Right forelimb (tissue), 1 donor: ENCODE results near the gene RNF220.

Experiments
- DNase-seq: peaks from one replicate; pipeline ENCODE4 v3.0.0-alpha.2; 2018

The RNF220 gene

DNA sequence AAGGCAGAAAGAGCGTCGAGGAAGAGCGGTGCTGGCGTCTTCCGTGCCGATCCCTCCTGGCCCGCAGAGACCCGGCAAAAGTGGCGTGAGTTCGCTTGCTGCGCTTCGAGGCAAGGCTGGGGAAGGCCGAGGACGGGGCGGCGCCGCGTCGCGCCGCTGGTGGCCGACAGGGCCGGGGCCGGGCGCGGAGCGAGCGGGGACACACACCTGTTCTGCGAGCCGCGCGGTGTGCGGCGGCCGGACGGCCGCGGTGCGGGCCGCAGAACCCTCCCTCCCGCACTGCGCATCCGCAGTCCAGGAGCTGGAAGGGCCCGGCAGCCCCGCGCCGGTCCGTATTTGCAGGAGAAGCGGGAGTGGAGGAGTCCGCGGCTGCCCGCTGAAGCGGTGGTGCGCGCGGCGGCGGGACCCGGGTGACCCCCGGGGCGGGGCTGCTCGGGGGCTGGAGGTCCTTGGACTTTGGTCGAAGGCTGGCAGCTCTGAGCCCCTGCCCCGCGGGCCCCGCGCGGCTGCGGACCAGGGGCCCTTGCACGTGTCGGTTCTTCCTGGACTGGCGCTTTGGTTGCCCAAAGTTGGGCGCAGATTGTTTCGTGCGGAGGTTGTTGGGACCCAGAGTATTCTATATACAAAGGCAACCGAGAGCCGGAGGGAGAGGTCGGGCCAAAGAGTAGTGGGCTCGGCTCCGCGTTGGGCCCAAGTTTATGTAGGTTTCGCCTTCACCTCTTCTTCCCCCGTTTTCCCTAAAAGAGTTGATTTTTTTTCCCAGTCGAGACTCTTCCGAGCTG is 2.6 kb downstream of the RNF220 start:
- DNase-seq, result no peak

DNA sequence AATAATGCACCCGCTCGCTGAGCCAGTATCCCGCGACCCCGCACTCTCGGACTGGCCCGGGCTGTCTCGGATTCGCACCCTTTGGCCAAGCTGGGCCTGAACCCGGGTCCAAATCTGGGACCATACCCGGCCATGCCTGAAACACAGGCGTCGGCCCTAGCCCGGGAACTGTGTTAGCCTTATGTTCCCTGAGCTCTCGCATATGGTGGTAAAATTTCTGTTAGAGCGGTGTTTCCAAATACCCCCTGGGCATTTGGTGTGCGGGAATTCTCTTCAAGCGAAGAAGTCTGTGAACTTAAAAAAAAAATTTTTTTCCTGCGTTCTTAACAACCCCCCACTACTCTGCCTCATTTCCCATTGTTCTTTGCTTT is 3.1 kb downstream of the RNF220 start:
- DNase-seq, result peak; percentile 49

DNA sequence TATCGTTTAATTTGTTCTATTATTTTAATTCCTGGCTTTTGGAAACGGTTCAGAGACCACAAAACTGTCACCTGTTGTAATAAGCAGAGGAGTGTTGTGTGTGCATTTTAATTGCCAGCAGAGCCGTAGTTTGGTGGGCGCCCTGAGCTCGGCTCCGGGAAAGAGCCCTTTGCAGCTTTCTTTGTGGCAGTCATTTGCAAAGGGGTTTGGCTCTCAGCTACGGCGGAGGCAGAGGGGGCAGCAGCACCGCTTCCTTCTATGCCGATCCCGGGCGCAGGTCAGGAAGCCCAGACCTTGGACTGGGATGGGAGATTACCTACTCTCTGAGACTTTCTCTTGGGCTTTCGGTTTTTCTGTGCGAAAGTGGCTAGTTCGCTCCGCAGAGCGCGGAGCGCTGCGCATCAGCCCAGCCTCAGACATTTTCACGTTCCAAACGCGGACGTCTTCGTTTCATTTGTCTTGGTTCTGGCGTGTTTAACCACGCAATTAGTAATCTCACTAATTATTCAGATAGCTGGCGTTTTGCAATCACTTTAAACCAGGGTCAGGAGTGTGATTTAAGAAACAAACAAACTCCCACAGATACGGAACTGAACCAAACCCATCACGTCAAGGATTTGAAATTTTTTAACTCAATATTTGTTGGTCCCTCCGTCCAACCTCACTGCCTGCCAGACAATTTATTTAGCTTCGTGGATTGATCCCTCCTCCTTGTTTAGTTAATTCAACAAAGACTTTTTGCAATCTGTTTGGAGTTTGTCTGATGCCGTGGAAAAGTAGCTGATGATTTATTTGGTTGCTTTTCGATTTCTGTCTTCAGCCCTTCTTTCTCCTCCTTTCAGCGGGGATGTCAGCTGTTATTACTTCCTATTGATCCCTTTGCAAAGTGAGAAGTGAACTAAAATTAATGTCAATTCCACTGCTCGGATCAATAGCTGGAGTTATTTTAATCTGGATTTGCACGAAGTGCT is 3.9 kb downstream of the RNF220 start:
- DNase-seq, result peak; percentile 65

DNA sequence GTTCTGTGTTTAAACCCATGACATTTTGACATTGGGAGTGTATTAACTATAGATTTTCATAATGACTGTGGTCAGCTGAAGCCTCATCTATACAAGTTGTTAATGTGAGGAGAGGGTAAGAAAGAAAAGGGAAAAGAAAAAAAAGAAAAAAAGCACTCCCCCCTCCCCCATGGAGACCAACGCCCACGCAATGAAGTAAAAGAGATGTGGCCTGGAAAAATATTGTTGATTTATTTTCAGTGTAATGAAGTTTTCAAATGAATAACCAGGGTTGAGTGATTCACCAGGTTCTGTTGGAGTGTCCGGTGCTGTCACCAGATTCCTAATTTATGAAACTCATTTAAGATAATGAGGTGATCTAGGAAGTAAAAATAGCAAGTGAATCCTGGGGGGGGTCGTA is 4.7 kb downstream of the RNF220 start:
- no peak for DNase-seq

DNA sequence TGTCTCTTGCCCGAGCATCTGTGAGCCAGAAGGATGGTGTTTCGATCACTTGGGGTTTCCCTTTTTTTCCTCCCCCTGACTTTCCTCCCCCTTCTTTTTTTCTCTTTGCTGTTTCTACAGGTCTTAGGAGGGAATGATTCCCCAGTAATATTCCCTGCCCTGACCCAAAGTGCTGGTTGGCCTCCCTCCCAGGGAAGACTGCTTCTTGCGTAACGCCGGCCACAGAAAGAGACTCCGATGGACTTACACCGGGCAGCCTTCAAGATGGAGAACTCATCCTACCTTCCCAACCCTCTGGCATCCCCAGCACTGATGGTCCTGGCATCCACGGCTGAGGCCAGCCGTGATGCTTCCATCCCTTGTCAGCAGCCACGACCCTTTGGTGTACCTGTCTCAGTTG is 6.8 kb downstream of the RNF220 start:
- no peak for DNase-seq

DNA sequence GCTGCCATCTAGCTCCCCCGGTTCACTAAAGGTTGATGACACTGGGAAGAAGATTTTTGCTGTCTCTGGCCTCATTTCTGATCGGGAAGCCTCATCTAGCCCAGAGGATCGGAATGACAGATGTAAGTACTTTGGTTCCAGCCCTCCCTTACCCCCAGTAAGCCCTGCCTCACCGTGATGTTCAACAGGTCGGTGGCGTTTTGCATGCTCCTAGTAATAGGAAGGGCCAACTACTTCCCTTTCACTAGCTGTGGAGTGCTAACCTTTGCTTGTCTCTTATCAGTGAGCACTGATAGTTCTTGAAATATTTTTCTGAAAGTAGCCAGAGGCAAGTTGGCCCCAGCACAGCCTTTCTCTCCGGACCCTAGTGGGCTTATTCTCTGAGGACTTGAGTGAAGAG is 7.5 kb downstream of the RNF220 start:
- no peak for DNase-seq

DNA sequence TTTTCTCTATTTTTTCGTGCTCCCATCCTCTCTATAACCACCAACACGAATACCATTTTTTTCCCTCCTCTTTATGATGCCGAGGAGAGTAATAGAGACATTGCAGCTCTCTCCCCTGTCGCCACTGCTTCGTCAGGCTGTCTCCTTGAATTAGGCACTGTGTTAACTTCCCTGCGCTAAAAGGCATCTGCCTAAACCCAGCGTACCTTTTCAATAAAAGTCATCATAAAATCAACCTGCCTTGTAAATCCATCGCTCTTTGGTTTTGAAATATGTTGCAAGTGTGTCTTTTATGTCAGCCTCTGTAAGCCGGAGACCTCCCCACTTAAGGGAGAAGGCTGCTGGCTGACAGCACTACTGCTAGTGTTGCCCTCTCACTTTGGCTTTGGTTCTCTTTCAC is 8.7 kb downstream of the RNF220 start:
- no peak for DNase-seq

DNA sequence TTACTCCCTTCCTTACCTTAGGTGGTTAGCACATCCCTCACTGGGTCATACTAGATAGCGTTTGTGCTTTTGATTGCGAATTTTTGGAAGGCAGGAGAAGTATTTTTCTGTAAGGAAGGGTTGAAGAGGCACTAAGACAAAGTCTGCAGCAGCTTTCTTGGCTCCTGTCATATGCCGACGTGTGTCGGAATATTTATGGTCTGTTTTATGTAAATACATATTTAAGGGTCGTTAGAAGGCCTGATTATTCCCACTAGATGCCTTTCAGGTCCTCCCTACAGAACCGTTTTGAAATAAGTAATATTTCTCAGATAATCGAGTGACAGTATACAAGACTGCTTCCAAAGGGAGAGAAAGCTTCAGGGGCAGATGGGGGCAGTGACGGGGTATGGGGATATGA is 10.0 kb downstream of the RNF220 start:
- DNase-seq, result no peak

DNA sequence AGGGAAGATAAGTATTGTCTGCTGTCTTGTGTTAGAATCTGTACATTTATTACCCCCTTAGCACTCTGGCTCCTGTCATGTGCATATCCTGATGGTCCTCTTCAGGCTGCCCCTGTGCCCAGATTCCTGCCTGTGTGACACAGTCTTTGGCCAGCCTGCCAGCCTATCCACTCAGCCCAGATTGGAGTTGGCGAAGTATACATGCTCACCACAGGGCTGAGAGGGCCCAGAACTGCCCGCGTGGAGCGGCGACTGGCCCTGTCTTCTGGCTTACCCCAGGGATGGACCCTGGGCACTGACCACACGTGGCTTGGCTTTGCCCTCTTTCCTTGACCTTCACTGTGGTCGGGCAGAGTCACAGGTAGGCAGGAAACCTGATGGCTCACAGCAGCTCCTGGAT is 11.4 kb downstream of the RNF220 start:
- DNase-seq, result no peak

DNA sequence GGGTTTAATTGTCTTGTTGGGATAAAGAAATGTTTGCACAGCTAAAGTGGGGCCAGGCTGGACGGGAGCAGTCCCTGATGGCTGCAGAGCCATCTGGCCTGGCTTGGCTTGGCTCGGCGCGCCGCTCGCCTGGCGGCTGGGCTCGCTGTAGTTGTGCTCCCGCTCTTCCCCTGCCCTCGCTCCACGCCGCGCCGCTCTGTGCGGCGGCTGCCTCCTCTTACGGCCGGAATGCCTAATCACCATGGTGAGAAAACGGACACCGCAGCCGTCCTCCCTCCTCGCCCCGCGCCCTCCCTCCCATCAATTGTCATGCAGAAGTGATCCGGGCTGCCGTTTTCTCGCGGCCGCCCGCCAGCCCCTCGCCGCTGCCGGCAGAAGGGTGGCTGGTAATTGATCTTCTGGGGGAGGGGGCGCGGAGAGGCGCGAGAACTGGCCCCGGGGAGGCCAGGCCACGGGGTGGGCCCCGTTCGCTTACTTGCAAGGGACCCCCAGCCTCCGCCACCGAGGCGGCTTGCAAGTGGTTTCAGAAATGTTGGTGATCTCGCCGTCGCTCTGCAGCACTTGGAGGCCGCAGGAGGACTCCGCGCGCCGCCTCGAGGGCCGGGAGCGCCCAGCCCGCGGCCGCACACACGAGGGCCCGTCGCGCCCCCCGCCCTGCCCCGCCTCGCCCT is 12.4 kb downstream of the RNF220 start:
- DNase-seq, result peak; percentile 63

DNA sequence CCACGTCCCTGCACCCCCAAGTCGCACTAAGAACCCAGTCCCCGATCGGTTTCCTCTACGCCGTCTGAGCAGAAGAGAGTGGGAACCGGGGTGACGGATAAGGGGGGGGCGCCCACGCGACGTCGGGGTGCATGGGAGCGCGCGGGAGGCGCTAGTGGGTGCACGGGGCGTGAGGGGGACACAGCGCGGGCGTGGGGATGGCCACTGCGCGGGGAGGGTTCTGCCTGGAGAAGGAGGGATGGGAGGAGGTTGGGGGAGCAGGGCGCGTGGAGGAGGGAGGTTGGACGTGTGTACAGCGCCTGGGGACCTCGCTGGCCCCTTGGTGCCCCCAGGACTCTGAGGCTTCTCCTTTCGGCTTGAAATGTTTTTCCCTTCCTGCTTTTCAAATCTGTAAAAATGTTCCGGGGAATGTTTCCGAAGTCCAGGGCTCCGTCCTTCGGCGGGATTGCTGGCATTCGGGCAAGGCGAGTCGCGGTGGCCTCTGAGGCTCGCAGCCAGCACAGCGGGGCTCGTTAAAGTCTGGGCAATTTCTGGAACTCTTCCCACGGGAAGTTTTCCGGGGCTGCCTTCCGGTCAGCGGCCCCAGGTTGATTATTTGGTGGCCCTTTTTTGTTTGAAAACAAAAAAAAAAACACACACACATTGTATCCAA is 13.1 kb downstream of the RNF220 start:
- peak; percentile 61 for DNase-seq

DNA sequence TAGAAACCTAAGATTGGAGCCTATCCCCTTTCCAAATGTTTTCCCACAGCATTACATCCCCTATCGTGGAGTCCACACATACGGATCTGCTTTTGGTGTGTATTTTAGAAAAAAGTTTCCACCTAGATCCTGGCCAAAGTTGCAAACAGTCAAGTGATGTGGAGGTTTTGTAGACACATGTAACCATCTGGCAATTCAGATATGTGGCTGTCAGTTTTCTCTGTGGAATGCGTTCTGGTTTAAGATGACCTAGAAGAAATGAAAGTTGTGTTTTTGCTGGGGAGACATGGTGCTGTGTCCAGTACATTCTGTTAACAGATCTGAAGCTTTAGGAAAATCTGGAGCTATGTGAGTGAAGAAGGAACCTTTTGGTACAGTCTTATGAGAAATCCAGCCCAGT is 14.8 kb downstream of the RNF220 start:
- DNase-seq, result no peak

DNA sequence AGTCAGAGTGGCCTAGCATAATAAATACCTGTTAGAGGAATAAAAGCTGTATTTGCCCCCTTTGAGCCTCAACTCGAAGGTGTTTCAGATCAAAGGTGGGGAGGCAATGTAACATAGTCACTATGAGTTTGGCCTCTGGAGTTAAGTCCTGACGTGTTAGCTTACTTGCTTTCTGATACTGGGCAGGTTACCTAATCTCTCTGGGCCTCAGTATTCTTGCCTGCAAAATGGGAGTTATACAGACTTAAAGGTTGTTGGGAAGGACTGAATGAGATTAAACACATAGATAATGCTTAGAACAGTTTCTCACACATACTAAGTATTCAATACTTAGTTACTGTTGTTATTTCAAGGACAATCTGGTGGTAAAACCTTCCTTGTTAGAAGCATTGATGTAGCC is 15.5 kb downstream of the RNF220 start:
- DNase-seq, result no peak

DNA sequence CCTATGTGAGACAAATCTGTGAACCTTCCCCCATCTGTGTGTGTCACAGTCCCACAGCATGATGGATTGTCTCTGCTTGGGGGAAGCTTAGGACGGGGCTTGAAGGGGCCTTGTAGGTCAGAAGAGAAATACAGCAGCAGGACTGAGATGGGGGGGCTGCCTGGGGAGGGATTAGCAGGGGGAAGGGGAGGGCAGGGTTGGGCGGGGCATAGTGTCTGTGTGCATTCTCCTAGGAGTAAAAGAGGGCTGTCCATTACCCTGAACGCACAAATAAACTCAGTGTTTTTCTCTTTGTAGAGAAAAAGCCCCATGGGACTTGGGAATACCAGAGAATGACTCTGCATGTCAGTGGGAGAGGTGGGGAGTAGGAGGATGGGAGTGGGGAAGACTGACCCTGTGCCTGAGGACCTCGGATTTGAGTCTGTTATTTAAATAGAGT is 16.4 kb downstream of the RNF220 start:
- DNase-seq, result no peak

DNA sequence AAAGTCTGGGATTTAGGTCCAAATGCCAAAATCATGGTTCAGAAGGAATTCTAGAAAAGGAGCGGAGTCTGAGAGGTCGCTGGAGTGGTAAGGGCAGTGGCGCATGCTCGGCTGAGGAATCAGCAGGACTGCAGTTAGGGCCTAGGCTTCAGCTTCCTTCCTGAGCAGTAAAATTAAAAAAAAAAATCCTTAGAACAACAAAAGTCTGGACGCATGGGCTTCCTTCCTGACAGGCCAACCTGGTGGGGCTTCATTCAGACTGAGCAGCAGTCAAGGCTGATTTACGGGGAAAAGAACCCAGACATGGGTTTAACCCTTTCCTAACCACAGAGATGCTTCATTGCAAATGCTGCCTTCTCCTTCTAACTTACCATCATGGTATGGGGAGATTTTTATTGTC is 17.1 kb downstream of the RNF220 start:
- no peak for DNase-seq

DNA sequence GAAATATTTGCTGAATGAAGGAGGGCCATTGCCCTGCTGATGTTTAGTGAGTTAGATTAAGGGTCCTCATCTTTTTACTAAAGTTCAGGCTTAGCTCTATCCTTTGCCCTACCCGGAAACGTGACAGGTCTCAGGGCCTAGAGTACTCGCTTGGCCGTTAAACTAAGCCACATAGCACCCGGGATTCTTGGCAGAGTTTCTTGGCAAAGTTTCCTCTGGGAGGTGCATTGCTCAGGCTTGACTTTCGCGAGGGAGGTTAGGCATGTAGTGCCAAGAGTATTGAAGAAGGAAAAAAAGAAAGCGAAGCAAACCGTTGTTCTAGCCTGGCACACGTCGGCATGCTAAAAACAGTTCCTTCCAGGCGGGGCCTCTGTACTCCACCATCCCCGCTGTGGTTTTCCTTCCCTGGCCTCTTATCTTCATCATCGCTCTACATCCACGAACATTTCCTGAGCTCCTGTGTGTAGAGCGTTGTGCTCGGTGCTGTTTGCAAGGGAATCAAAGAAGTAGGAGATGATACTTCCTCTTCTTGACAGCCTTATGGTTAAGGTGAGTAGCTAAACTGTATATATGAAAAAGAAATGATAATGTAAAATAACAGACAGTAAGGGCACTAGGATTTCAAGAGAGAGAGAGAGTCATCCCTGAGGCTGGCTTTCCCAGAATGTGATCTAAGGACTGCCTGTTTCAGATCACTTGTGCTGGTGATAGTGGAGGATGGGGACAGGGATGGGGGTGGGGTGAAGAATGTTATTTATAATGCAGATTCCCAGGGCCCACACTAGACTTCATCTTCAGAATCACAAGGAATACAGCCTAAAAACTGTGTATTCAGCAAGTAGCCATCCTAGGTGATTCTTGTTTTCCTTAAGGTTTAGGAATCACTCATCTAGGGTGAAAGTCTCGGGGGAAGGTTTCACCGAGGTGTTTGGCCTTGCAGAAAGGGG is 18.8 kb downstream of the RNF220 start:
- DNase-seq, result no peak

DNA sequence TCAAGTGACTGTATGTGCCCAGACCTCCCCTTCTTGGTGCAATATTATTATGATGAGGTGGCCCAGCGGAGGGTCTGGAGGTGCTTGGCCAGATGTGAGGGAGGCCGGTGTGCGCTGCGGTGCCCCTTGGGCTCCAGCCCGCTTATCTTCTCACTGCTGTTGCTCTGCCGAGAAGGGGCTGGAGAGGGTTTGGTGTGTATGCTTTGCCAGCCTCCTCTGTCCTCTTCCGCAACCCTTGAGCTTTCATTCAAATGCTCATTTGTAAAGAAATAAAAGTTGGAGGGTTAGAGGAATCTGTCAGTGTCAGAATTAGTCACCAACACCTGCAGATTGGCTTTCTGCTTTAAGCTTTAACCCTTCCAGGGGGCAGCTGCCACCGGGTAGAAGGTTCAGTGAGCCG is 19.7 kb downstream of the RNF220 start:
- DNase-seq, result no peak

DNA sequence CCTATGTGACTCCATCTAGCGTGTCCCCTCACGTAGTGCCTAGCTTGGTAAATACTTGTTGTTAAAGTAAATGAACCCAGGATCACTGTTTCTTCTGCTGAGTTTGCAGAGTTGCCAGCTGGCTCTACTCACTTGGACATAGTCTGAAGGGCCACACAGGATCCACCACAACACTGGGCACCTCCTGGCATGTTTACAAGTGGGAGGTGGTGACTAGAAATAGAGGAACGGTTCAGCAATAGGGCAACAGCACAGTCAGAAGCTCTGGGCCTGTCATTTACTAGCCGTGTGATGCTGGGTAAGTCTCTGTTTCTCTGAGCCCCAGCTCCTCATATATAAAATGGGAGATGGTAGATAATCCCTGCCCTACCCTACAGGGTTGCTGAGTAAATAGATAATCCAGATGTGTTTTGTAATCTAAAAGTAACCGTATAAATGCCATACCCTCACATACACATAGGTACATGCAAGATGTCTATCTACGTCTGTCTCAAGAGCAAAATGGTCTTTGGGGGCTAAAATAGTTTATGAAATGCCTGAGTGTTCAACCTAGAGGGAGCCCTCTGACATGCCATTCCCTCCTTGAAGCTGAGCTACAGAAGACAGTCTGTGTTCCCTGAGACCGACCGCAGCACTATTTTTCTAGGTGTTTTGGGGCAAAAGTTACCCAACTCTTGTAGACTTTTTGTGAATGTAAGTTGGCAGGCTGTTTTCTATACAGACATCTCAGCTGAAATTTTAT is 20.5 kb downstream of the RNF220 start:
- DNase-seq, result no peak

DNA sequence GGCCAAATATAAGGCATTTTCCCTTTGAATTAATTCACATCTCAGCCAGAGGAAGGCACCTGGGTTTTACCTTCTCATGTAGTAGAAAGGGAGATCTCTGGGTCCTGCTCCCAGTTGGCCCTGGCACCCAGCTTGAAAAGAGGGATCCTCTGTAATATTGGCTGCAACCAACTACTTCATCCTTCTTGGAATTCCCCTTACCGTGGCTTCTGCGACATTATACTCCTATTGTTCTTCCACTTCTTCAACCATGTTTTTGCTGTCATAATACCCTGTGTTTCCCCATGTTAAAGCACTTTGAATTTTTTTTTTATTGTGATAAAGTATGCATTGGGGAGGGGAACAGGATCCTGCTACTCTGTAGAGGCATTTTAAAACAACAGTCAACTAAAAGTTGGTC is 26.8 kb downstream of the RNF220 start:
- no peak for DNase-seq

DNA sequence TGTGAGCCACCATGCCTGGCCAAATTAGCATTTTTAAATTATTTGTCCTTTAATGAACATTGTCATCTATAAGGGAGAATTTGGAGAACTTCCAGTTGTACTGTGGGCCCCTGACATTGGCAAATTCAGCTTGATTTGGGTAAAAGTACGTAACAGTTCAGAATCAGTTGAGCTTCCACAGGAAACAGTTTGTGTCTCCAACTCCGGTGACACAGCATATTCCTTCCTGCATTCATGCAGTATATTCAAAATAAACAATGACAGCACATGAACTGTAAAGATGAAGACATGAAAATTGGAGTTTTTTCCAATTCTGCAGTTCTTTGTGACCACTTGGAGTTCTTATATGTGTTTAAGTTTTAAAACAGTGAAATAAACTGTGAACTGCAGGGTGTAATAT is 28.2 kb downstream of the RNF220 start:
- DNase-seq, result no peak
